HepG2 (cell line): ENCODE data around the gene CADPS2. TPM values are rescaled to one million over a fixed set of nuclear protein-coding genes. Genes with fewer than 3 reads are reported as not detected.

Source experiments
- CBX1 ChIP-seq: IDR thresholded peaks from one replicate; pipeline ENCODE4 v1.6.1; 2016; ENCODE audit warnings: antibody characterized with exemption, low read depth
- GABPB1 ChIP-seq: IDR thresholded peaks from 2 replicates; pipeline ENCODE4 v1.6.1; 2016; ENCODE audit warnings: mild to moderate bottlenecking, missing genetic modification reagents, moderate library complexity, missing compliant biosample characterization
- POLR2G ChIP-seq: fragments of 200-400 bp; formaldehyde crosslinking; IDR thresholded peaks from 2 replicates; pipeline ENCODE4 v1.6.1; 2018; ENCODE audit warnings: mild to moderate bottlenecking, low read depth, low read length, moderate library complexity
- SMYD3 ChIP-seq: sonication (generic); formaldehyde crosslinking; IDR thresholded peaks from 2 replicates; pipeline ENCODE4 v1.8.1; 2023; ENCODE audit warnings: mild to moderate bottlenecking, missing genetic modification reagents
- ZNF296 ChIP-seq: sonication (generic); formaldehyde crosslinking; conservative IDR thresholded peaks from 2 replicates; pipeline ENCODE4 v1.5.0; 2020; ENCODE audit warnings: mild to moderate bottlenecking, missing genetic modification reagents
- ZNF350 ChIP-seq: sonication (generic); formaldehyde crosslinking; IDR thresholded peaks from 2 replicates; pipeline ENCODE4 v1.4.0; 2020; ENCODE audit warnings: mild to moderate bottlenecking, low read depth, missing genetic modification reagents, borderline replicate concordance
- ZNF556 ChIP-seq: sonication (generic); formaldehyde crosslinking; IDR thresholded peaks from 2 replicates; pipeline ENCODE4 v1.4.0; 2020; ENCODE audit warnings: mild to moderate bottlenecking, missing genetic modification reagents, borderline replicate concordance
- ZNF777 ChIP-seq: sonication (generic); formaldehyde crosslinking; IDR thresholded peaks from 2 replicates; pipeline ENCODE4 v1.4.0; 2020; ENCODE audit warnings: missing genetic modification reagents
- polyA plus RNA-seq, 8 experiments: library from polyadenylated mRNA; depleted of rRNA in 3 of 8; stranded (reverse) in 7 of 8; unstranded in 1 of 8; fragments of >200 nt; fragmentation: Illumina TruSeq in 4 of 8; extraction: Trizol in 4 of 8; gene quantifications; 2 replicates each; pipeline versions ENCODE4 v1.2.1 to v1.2.3, GENCODE V29; 2011 to 2016; ENCODE audit warnings: low read depth in 4 of 8, missing spikeins in 1 of 8, mixed read lengths in 1 of 8; ENCODE audit not compliant: insufficient read depth in 1 of 8
- total RNA-seq, 5 experiments: library from RNA; depleted of rRNA; stranded (reverse); fragments of >200 nt; fragmentation: Illumina TruSeq; extraction: Trizol; gene quantifications; 2 replicates each; pipeline ENCODE4 v1.2.3, GENCODE V29; 2016; ENCODE audit warnings: low read depth in 1 of 5
- TF ChIP-seq, protein P1 (sequence below): sonication (generic); formaldehyde crosslinking; IDR thresholded peaks from 2 replicates; pipeline ENCODE4 v1.4.0; 2020; ENCODE audit warnings: mild to moderate bottlenecking, missing genetic modification reagents
- TF ChIP-seq, protein P2 (sequence below): fragments of 450-650 bp; IDR thresholded peaks from 2 replicates; pipeline ENCODE4 v1.6.1; 2017
- TF ChIP-seq, protein P3 (sequence below): sonication (generic); formaldehyde crosslinking; IDR thresholded peaks from 2 replicates; pipeline ENCODE4 v1.5.1; 2020; ENCODE audit warnings: mild to moderate bottlenecking, missing genetic modification reagents, moderate library complexity
- TF ChIP-seq, protein P4 (sequence below): IDR thresholded peaks from 2 replicates; pipeline ENCODE4 v1.6.1; 2016
- TF ChIP-seq, protein P5 (sequence below): sonication (generic); formaldehyde crosslinking; IDR thresholded peaks from 2 replicates; pipeline ENCODE4 v1.4.0; 2020; ENCODE audit warnings: mild to moderate bottlenecking, low read depth, missing genetic modification reagents

The CADPS2 gene
- total and polyA plus RNA-seq, 2 of the 13 experiments (the other 11 are each of a cell fraction or from before 2014, with no cell fraction given): 17.6 to 43.8 TPM

DNA sequence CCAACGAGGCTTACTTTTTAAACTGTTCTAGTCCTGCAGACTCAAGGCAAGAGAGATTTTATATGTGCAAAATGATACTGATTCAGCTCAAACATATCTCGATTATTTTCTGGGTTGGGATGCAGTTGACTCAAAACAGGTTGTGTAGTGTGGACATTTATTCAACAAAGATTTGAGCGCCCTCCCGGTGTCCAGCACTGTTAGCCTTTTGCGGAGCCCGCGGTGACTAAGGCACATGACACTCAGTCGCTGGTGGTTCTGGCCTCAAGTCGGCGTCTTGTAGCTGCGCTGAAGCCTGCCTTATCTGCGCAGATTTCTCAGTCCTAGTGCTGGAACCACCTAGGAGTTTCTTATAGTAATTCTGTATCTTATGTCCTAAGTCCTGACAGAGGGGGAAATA is 938 bp upstream of the CADPS2 start (continued):
- TF ChIP-seq GABPB1 (CRISPR knock-in tag) (no peak), CBX1 (no peak), POLR2G (no peak), ZNF777 (CRISPR knock-in tag) (no peak), ZNF556 (CRISPR knock-in tag) (no peak), ZNF296 (no peak), ZNF350 (CRISPR knock-in tag) (no peak), SMYD3 (CRISPR knock-in tag) (no peak)
- TF ChIP-seq, protein P1, sequence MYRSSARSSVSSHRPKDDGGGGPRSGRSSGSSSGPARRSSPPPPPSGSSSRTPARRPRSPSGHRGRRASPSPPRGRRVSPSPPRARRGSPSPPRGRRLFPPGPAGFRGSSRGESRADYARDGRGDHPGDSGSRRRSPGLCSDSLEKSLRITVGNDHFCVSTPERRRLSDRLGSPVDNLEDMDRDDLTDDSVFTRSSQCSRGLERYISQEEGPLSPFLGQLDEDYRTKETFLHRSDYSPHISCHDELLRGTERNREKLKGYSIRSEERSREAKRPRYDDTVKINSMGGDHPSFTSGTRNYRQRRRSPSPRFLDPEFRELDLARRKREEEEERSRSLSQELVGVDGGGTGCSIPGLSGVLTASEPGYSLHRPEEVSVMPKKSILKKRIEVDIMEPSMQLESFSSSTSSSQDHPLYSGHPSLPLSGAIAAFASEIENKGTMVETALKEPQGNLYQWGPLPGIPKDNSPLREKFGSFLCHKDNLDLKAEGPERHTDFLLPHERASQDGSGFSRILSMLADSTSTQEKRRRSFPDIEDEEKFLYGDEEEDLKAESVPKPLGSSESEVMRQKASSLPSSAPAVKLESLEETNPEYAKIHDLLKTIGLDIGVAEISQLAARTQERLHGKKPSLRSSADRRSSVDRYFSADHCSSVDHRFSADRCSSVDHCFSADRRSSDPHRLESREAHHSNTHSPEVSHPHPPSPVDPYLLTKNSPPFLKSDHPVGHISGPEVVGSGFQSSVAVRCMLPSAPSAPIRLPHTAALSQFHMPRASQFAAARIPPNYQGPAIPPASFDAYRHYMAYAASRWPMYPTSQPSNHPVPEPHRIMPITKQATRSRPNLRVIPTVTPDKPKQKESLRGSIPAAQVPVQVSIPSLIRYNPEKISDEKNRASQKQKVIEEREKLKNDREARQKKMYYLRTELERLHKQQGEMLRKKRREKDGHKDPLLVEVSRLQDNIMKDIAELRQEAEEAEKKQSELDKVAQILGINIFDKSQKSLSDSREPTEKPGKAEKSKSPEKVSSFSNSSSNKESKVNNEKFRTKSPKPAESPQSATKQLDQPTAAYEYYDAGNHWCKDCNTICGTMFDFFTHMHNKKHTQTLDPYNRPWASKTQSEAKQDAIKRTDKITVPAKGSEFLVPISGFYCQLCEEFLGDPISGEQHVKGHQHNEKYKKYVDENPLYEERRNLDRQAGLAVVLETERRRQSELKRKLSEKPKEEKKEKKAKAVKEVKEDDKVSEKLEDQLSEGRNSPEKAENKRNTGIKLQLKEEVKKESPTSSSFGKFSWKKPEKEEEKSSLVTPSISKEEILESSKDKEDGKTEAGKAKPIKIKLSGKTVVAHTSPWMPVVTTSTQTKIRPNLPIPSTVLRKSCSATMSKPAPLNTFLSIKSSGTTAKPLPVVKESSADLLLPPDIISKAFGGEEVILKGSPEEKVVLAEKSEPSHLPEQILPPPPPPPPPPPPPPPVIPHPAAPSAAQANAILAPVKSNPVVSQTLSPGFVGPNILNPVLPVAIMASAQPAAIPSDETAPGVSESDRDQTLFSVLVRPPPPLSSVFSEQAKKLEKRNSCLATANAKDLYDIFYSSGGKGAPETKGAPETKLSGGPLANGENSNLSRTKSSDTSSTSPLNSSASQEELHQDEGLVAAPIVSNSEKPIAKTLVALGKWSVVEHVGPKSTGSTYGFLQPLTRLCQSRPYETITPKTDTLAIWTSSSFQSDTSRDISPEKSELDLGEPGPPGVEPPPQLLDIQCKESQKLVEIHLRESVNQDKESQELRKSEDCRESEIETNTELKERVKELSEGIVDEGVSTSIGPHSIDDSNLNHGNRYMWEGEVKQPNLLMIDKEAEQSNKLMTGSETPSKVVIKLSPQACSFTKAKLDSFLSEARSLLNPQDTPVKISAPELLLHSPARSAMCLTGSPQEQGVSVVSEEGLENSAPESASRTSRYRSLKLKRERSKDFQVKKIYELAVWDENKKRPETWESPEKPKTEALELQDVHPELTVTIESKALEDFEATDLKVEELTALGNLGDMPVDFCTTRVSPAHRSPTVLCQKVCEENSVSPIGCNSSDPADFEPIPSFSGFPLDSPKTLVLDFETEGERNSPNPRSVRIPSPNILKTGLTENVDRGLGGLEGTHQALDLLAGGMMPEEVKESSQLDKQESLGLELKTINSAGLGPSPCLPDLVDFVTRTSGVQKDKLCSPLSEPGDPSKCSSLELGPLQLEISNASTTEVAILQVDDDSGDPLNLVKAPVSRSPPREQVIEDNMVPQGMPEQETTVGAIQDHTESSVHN (CRISPR knock-in tag): no peak
- TF ChIP-seq, protein P2, sequence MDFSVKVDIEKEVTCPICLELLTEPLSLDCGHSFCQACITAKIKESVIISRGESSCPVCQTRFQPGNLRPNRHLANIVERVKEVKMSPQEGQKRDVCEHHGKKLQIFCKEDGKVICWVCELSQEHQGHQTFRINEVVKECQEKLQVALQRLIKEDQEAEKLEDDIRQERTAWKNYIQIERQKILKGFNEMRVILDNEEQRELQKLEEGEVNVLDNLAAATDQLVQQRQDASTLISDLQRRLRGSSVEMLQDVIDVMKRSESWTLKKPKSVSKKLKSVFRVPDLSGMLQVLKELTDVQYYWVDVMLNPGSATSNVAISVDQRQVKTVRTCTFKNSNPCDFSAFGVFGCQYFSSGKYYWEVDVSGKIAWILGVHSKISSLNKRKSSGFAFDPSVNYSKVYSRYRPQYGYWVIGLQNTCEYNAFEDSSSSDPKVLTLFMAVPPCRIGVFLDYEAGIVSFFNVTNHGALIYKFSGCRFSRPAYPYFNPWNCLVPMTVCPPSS: no peak
- TF ChIP-seq, protein P3, sequence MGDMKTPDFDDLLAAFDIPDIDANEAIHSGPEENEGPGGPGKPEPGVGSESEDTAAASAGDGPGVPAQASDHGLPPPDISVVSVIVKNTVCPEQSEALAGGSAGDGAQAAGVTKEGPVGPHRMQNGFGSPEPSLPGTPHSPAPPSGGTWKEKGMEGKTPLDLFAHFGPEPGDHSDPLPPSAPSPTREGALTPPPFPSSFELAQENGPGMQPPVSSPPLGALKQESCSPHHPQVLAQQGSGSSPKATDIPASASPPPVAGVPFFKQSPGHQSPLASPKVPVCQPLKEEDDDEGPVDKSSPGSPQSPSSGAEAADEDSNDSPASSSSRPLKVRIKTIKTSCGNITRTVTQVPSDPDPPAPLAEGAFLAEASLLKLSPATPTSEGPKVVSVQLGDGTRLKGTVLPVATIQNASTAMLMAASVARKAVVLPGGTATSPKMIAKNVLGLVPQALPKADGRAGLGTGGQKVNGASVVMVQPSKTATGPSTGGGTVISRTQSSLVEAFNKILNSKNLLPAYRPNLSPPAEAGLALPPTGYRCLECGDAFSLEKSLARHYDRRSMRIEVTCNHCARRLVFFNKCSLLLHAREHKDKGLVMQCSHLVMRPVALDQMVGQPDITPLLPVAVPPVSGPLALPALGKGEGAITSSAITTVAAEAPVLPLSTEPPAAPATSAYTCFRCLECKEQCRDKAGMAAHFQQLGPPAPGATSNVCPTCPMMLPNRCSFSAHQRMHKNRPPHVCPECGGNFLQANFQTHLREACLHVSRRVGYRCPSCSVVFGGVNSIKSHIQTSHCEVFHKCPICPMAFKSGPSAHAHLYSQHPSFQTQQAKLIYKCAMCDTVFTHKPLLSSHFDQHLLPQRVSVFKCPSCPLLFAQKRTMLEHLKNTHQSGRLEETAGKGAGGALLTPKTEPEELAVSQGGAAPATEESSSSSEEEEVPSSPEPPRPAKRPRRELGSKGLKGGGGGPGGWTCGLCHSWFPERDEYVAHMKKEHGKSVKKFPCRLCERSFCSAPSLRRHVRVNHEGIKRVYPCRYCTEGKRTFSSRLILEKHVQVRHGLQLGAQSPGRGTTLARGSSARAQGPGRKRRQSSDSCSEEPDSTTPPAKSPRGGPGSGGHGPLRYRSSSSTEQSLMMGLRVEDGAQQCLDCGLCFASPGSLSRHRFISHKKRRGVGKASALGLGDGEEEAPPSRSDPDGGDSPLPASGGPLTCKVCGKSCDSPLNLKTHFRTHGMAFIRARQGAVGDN (CRISPR knock-in tag): no peak
- TF ChIP-seq, protein P4, sequence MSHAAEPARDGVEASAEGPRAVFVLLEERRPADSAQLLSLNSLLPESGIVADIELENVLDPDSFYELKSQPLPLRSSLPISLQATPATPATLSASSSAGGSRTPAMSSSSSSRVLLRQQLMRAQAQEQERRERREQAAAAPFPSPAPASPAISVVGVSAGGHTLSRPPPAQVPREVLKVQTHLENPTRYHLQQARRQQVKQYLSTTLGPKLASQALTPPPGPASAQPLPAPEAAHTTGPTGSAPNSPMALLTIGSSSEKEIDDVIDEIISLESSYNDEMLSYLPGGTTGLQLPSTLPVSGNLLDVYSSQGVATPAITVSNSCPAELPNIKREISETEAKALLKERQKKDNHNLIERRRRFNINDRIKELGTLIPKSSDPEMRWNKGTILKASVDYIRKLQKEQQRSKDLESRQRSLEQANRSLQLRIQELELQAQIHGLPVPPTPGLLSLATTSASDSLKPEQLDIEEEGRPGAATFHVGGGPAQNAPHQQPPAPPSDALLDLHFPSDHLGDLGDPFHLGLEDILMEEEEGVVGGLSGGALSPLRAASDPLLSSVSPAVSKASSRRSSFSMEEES (CRISPR knock-in tag): peak; percentile 62; the same call in 1 of the 2 replicates
- TF ChIP-seq, protein P5, sequence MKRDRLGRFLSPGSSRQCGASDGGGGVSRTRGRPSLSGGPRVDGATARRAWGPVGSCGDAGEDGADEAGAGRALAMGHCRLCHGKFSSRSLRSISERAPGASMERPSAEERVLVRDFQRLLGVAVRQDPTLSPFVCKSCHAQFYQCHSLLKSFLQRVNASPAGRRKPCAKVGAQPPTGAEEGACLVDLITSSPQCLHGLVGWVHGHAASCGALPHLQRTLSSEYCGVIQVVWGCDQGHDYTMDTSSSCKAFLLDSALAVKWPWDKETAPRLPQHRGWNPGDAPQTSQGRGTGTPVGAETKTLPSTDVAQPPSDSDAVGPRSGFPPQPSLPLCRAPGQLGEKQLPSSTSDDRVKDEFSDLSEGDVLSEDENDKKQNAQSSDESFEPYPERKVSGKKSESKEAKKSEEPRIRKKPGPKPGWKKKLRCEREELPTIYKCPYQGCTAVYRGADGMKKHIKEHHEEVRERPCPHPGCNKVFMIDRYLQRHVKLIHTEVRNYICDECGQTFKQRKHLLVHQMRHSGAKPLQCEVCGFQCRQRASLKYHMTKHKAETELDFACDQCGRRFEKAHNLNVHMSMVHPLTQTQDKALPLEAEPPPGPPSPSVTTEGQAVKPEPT (CRISPR knock-in tag): no peak
